DOHH2 (cell line): ENCODE measurements around the gene LRRFIP2.

Source experiments
- CTCF ChIP-seq: fragments of 200-600 bp; sonication (generic); IDR thresholded peaks from one replicate; pipeline ENCODE4 v1.5.1; 2014; ENCODE audit warnings: antibody characterized with exemption, mild to moderate bottlenecking, low read depth, low read length; ENCODE audit not compliant: poor library complexity, severe bottlenecking
- EZH2phosphoT487 ChIP-seq: fragments of 200-600 bp; sonication (generic); IDR thresholded peaks from 2 replicates; pipeline ENCODE4 v1.6.1; 2017; ENCODE audit warnings: borderline replicate concordance, mild to moderate bottlenecking, antibody characterized with exemption, low read length, moderate library complexity, mixed read lengths

- TF ChIP-seq CTCF (no peak), EZH2phosphoT487 (no peak)
Measured at GRCh38 chr3:37161351-37161750, 13.0 kb downstream of the LRRFIP2 start.
